Activated CD4-positive, alpha-beta T cell treated with anti-CD3 and anti-CD28 coated beads, Interleukin-2, amount 50 U/mL, for 16 hours (primary cell): ENCODE results near the gene GPSM3.
A peak's percentile ranks its signal among the peaks of the same experiment; 100 is the strongest.
"Not testable (repeated sequence)": the region's sequence is repeated elsewhere in the genome, so short reads cannot be mapped to it uniquely, and the experiment has no call there.

ENCODE experiments used
- DNase-seq: peaks from one replicate; pipeline ENCODE4 v3.0.0-alpha.2; 2020

Gene GPSM3

DNA sequence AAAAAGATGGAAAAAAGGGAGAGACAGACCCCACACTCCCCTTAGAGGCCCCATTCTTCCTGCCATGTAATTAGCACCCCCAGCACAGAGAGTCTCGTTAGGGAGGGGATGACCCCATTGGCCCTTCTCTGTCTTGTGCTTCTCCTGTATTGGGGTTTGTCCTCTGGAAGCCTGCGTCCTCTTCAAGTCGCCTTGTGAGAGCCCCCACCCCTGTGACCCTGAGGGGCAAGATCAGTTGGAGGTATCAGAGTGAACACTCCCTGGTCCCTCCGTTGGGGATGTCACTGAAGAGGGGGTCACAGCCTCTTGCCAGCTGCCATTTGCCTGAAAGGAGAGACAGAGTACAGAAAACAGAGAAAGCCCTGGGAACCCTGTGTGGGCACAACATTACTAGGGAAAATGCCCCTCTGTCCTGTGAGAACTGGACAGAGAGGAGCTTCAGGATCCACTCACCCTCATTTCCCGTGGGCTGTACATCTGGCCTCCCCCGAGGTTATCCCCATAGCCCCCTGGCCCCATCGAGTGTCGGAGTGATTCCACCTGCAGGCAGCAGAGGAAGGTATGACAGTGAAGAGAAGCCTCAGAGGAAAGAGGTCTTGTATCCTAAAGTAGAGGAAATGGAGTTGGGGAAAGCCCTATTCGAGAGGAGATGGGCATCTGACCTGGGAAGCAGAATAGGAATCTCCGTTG lies 6.1 kb downstream of the GPSM3 start:
- DNase-seq = not testable (repeated sequence)

DNA sequence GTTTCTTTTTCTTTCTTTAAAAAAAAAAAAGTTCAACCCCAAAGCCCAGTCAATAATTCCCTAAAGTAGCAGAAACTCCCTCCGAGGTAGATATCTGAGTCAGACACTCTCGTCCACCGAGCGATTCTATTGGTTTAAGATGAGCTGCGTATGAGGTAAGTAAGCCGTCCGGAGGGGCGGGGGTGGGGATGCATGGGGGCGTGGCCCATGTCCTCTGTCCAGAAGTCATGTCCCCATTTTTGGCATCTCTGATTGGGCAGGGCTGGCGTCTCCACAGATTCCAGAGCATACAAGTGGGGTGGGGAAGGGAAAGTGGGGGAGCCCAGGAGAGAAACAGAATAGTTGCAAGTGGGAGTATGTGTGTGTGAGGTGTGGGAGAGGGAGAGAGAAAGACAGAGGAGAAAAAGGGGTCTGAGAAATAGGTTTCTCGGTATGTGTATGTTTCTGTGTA lies 6.7 kb downstream of the GPSM3 start:
- peak; percentile 77 for DNase-seq

DNA sequence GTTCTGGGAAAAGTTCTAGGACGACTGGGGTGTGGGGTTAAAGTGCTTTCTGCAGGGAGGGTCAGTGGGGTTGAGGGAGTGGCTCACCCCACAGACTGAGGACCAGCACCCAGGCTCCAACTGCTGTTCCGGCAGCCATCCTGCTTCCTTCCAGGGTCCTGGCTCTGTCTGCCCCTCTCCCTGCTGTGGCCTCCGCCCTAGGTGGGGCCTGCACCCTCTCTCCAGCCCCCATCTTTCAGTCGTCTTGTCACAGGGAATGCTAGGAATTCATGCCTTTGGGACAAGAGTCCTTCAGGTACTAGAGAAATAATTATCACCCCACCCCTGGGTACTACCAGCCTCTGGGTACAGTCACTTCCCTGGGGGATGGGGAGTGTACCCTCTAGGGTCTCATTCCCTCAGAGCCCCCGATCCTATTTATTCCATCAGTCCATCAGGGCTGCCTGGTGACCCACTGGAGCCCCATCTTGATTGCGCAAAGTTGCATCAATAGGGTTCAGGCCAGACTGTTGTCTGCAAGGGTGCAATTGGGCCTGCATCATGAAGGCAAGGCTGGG lies 8.3 kb downstream of the GPSM3 start, which contains the start of gene AGER:
AGER (minus strand) TSS at position 170 of the 557 bp plus-strand sequence; CDS start at position 139, 31 bp downstream.
- no peak for DNase-seq

DNA sequence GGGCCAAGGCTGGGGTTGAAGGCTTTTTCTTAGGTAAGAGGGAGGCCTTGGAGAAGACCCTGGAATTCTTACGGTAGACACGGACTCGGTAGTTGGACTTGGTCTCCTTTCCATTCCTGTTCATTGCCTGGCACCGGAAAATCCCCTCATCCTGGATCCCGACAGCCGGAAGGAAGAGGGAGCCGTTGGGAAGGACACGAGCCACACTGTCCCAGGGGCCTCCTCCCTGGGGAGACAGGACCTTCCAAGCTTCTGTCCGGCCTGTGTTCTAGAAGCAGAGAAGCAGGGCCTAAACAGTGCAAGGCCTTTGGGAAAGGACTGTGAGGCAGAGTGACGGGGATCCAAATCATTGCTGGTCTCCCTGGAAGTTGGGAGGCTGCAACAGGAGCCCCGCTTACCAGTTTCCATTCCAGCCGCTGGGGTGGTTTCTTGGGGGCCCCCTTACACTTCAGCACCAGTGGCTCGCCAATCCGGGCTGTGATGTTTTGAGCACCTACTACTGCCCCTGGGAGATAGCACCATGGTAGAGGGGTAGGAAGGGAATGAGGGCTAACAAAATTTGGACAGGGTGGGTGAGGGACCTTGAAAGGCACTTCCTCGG lies 8.9 kb downstream of the GPSM3 start:
- no peak for DNase-seq

DNA sequence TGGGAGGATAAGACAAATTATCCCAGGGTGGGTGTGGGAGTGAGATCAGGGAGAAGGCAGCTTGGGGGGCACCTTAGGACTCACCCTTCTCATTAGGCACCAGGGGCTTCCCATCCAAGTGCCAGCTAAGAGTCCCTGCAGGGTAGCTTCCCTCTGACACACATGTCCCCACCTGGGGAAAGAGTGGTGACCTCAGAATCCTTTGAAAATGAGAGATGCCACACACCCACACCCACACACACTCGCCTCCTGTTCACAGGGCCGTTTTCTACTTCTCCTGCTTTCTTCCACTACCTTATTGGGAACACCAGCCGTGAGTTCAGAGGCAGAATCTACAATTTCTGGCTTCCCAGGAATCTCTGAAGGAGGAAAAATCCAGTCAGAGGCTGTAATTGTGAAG lies 9.4 kb downstream of the GPSM3 start:
- no peak for DNase-seq

DNA sequence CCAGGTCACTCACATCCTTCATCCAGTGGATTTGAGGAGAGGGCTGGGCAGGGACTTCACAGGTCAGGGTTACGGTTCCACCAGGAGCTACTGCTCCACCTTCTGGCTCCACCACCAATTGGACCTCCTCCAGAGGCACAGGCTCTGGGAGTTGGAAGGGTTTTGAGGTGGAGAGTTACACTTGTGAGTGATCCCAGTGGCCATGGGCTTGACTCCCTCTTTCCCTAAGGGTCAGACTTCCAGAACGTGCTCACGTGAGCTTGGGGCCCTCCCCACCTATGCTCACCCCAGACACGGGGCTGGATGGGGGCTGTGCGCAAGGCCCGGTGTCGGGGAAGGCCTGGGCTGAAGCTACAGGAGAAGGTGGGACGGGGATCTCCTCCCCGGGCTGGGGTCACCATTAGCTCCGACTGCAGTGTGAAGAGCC lies 9.9 kb downstream of the GPSM3 start:
- no peak for DNase-seq

DNA sequence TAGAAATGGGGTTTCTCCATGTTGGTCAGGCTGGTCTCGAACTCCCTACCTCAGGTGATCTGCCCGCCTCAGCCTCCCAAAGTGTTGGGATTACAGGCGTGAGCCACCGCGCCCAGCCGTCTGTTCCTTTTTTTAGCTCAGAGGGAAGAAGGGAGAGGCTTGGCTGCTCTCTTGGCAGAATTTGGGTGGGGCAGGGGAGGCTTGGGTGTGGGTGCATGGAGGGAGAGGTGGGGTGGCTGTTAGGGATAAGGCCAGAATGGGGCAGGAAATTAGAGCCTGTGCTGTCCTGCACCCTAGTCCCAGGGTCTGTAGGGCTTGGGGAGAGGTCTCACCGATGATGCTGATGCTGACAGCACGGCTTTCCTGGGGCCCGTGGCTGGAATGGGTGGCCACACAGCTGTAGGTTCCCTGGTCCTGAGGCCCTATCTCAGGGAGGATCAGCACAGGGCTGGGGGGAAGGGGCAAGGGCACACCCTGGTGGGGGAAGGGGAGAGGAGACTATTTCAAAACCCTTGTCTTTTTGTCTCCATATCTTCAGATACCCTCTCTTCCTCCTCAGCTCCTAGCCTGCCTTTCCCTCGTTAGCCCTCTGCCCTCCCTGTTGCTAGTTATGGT lies 10.4 kb downstream of the GPSM3 start:
- no peak for DNase-seq

DNA sequence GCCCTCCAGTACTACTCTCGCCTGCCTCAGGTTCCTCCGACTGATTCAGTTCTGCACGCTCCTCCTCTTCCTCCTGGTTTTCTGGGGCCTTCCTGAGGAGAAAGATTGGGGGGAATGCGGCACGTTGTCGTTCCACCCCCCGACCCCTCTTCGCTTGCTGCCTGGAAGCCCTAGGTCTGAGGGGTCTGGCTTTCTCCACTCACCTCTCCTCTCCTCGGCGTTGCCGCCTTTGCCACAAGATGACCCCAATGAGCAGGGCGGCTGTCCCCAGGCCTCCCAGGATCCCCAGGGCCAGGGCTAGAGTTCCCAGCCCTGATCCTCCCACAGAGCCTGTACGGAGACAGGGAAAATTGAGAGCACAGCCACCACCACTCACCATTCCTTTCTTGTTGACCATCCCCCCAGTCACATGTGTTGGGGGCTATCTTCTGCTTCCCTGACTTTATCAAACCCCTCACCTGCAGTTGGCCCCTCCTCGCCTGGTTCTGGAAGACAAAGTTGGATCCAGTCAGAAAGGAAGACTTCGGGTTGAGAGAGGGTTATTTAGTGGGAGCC lies 11.2 kb downstream of the GPSM3 start:
- DNase-seq = no peak

DNA sequence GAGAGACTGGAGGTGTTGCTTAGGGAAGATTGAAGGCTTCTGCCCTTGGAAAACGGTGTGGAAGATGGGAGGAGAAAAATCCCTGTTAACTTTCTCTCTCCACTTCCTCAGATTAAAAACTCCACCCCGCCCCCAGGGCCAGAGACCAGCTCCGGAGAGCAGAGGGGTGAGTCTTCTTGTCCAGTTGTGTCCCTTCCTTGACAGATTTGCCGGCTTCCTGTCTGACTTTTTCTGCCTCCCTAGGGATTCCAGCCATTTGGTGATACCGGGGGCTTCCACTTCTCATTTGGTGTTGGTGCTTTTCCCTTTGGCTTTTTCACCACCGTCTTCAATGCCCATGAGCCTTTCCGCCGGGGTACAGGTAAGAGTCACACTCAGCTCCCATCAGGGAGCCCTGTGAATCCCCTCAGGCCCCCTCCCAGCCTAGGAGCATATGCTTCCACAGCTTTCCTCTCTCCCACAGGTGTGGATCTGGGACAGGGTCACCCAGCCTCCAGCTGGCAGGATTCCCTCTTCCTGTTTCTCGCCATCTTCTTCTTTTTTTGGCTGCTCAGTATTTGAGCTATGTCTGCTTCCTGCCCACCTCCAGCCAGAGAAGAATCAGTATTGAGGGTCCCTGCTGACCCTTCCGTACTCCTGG lies 12.6 kb downstream of the GPSM3 start:
- DNase-seq = no peak

DNA sequence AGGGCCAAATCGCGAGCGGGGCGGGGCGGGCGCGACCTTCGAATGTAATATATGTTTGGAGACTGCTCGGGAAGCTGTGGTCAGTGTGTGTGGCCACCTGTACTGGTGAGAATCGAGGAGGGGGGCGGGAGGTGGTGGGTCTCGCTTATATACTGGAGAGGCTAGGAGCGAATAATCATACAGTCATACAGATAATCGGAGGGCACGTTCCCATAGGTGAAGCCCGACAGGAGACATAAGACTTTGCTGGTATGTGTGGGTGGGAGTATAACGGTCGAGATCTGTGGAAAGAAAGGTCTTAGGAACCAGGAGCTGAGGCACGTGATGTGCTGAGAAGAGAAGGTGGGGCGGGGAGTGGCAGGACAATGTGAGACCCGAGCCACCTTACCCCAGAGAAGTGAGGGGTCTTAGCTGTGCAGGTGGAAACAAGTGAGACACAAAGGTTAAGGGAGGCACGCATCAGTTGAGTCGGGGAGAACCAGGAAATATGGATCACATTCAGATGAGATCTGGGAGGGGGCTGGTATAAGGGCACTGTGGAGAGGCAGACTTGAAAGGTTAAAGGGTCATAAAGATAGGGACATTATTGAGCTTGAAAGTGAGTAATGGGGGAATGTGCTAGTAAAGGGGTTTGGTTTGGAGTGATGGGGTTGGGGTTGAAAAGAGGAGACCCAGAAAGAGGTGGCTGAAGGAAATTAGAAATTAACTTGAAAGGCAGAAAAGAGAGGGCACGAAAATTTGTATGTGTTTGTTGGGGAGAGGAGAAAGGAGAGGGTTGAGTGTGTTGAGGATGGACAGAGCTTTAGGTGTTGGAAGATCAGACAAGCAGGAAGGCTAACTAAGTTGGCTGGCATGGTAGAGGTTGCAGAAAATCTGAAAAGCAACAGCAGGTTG lies 13.6 kb downstream of the GPSM3 start:
- DNase-seq = no peak

DNA sequence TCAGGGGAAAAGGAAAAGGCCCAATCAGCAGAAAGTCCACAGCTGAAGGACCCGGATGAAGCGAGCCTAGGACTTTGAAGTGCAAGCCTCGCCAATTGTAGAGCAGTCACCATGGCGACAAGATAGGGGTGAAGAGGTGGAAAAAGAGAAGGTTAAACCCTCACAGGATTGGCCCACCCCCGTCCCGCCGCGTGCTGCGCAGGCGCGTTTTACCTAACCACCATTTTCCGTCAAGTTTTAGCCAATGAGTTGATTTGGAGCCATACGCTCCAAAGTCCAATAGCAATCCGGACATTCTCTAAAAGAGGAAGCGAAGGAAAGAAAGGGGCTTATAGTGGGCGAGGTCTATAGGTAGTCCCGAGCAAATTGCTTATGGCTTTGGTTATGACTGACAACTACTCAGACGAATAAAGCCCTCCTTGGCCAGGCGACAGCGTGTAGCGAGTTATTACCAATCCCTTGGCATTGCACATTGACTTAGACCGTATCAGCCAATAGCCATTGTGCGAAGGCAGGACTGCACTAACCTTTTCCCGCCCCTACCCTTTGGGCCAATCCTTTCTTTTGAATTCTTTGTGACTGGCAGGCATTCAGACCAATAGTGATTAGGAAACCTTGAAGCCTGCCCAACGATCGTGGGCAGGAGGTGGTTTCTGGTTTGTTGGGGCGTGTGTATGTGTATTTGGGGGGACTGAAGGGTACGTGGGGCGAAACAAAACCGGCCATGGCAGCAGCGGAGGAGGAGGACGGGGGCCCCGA lies 14.5 kb downstream of the GPSM3 start, which contains the start of gene RNF5:
RNF5 (plus strand) TSS at position 618 of the 759 bp plus-strand sequence; CDS start at position 725, 107 bp downstream.
- peak; percentile 99 for DNase-seq

DNA sequence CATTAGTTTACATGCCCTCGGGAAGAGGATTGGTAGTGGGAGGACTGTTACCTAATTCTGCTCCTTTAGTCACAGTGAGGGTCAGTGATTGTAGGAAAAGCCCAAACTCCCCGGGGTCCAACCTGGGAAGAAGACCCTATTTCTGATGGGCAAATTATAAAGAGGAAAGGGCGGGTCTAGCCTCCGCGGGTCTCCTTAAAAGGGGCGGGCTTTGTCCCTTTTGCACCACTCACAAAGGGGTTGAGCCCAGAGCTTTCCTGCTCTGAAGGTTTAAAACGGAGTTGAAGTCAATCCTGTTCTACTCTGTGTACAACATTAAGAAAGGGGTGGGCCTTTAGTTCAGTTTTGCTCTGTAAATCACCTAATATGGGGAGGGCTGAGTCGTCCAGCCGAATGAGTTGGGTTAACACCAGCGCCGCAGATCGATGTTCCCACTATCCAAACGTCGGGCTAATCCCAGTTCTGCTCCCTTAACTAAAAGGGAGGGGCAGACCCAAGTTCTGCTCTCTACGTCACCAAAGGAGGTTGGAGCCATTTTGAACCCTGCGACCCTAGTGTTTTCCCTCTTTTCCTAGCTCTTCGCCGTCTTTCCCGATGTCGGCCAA lies 15.2 kb downstream of the GPSM3 start:
- DNase-seq = peak; percentile 56

DNA sequence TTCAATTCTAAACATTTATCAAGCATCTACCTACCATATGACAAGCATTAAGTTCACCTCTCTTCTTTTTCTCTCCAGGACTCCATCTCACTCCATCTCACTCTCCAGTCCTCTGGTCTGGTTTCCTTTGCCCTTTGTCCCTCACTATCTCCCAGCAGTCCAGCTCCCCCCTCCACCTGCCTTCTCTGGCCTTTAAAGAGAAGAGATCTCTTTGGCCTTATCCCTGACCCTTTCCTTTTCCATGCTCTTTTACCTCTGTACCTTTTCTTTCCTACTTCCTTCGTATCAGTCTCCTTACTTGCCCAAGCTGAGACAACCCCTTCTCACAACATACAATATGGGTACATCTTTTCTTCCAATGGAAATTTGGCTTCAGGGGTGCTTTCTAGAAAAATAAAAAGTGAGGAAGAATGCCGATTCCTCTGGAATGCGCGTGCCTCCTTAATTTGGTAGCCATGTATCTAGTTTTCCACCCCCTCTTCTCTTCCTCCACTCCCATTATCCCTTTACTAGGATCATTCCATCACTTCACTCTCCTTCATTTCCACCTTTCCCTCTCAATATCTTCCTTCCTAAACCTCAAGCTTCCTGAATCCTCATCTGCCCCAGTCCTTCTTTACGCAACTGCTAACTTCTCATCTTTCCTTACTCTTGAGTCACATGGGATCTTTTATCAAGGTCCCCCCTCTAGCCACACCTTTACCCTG lies 15.8 kb downstream of the GPSM3 start:
- DNase-seq = no peak

DNA sequence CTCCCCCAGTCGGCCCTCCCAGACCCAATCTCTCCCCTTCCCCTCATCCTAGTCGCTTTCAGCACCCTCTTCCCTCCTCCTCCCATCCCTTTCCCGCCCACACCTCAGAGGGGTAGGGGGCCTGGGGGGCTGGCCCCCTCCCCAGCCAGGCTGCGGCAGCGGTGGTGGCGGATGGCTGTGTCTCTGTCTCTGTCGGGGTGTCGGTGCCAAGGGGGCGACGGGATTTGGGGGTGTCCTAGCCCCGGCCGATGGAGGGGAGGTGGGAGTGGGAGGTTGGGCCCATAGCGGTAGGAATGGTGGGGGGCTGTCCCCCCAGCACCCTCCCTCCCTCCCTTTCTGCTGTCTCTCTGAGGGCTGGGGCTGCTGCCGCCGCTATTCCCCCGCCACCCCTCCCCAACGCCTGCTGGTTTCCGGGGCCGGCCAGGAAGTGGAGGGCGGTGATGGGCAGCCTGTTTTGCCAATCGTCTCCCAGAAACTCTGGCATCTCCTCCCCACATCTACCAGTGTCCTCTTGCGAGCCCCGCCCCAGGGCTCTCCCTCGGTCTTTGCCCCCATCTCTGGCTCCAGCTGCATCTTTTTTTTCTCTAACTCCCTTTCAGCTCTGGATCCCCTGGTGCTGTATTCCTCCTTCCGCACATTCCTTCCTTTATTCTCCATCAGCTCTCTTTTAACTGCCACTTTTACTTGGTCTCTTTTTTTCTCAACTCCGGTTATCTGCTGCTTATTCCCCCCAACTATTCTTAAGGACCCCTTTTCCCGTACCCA lies 16.6 kb downstream of the GPSM3 start, which contains the start of gene AGPAT1:
AGPAT1 (minus strand) TSS at position 374 of the 765 bp plus-strand sequence. CDS start 4,588 bp downstream, outside the sequence.
- DNase-seq = peak; percentile 98

DNA sequence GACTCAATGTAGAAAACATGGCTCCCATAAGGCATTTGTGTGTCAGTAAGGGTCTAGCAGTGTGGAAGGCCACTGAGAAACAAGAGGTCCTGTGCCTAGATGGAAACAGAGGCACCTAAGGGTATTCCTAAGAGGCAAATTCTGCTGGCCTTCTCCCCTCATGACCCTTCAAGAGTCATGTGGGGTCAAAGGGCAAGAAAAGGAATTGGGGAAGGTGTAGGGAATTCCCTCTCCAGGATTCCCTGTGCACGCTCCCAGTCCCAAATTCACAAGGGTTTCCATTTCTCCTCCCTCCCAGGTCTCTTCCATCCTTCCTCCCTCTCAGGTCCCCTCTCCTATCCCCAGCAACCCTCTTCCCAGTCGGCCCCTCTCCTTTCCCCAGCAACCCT lies 17.1 kb downstream of the GPSM3 start:
- no peak for DNase-seq

DNA sequence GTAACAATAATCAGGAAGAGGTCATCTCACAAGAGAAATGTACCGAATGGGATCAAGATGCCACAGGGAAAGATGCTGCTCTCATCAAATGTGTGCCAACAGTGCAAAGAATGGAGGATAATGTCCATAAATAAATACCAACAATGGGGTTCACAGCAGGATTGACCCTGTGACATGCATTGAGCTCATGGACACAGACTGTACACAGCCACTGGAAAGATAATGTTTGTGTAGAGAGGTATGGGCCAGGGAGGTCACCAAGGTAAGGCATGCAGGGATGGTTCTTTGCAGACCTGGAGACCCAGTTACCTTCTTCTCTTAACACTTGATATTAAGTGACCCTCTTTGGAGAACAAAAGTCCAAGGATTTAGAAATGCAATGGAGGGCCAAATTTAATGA lies 18.0 kb downstream of the GPSM3 start:
- DNase-seq = no peak

DNA sequence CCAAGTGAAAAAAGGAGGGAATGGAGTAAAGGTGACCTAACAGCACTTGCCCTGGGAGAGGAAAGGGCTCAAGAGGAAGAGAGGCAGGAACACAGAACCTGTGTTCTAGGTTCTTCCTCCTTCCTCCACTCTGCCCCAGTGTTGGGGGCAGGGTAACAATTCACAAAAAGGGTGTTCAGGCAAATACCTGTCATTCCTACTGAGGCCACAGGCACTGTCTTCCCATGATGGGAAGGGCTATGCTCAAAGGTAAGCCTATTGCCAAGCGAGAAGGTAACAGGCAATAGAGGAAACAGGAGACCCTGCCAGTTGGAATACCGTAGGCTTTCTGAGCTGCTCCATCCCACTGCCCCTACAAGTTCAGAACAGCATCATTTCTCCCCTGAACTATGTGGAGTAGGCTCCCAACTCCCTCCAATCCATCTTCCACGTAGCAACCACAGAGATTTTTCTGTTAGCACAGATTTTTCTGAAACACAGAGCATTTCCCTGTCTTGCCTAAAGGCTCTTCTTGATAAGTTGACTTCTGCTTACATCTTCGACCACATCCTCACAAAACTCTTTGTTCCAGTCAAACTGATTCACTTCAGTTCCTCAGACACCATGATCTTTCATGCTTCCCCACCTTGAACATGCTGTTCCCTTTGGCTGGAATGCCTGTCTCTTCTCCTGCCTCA lies 19.3 kb downstream of the GPSM3 start:
- DNase-seq = no peak

DNA sequence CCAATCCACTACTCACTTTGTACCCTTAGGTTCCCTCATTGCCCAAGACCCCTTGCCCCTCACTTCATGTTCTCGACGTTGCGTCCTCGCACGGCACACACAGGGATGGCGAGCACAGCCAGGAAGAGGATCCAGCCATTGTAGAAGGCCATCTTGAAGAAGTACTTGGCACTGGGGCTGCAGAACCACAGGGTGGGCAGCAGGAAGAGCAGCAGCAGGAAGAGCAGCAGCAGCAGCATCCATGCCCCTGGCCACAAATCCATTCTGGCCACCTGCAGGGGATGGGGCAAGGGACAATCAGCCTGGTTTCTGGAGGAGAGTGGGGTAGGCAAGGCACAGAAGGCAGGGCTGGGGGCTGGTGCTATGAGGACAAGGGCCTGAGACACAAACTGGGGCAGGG lies 21.2 kb downstream of the GPSM3 start:
- no peak for DNase-seq
